SK-N-SH treated with all-trans-retinoic acid at 6 μM for 48 hours (cell line): Measurements from ENCODE around the gene C2CD5.
"Not testable (repeated sequence)": the region's sequence is repeated elsewhere in the genome, so short reads cannot be mapped to it uniquely, and the experiment has no call there.

Experiments used
- ATAC-seq: fragments of 200-7000 bp; cut with Tn5 transposase; 3 replicates; pipeline ENCODE4 v1.9.1; 2020; ENCODE audit warnings: mild to moderate bottlenecking, moderate library complexity
- ARNTL ChIP-seq: fragments of 450-650 bp; formaldehyde crosslinking; IDR thresholded peaks from 2 replicates; pipeline ENCODE4 v1.5.0; 2020; ENCODE audit warnings: low read depth, mild to moderate bottlenecking, moderate library complexity, borderline replicate concordance
- CREB5 ChIP-seq: fragments of 250-450 bp; sonication (Bioruptor Pico); IDR thresholded peaks from 2 replicates; pipeline ENCODE4 v1.5.1; 2020; ENCODE audit warnings: low read depth, mild to moderate bottlenecking, moderate library complexity
- ESRRG ChIP-seq: fragments of 250-450 bp; sonication (Bioruptor Pico); IDR thresholded peaks from 2 replicates; pipeline ENCODE4 v1.6.1; 2021; ENCODE audit warnings: mild to moderate bottlenecking
- ISL1 ChIP-seq: fragments of 250-450 bp; sonication (Bioruptor Pico); IDR thresholded peaks from 2 replicates; pipeline ENCODE4 v2.1.2; 2022; ENCODE audit warnings: mild to moderate bottlenecking, moderate library complexity
- OSR1 ChIP-seq: fragments of 250-450 bp; sonication (Bioruptor Pico); IDR thresholded peaks from 2 replicates; pipeline ENCODE4 v1.8.0; 2022; ENCODE audit warnings: moderate library complexity, mild to moderate bottlenecking, inconsistent platforms
- PPARA ChIP-seq: fragments of 250-450 bp; sonication (Bioruptor Pico); IDR thresholded peaks from 2 replicates; pipeline ENCODE4 v1.5.0; 2020; ENCODE audit warnings: mild to moderate bottlenecking, borderline replicate concordance
- RARB ChIP-seq: fragments of 250-450 bp; sonication (Bioruptor Pico); IDR thresholded peaks from 2 replicates; pipeline ENCODE4 v1.8.0; 2021; ENCODE audit warnings: mild to moderate bottlenecking, moderate library complexity
- SNAI2 ChIP-seq: fragments of 250-450 bp; sonication (Bioruptor Pico); IDR thresholded peaks from 2 replicates; pipeline ENCODE4 v1.5.0; 2020; ENCODE audit warnings: mild to moderate bottlenecking, moderate library complexity
- TCF4 ChIP-seq: fragments of 250-450 bp; sonication (Bioruptor Pico); IDR thresholded peaks from 2 replicates; pipeline ENCODE4 v1.8.0; 2021; ENCODE audit warnings: mild to moderate bottlenecking, moderate library complexity, borderline replicate concordance
- TOX ChIP-seq: fragments of 250-450 bp; sonication (Bioruptor Pico); IDR thresholded peaks from 2 replicates; pipeline ENCODE4 v1.8.0; 2021; ENCODE audit warnings: mild to moderate bottlenecking, moderate library complexity, borderline replicate concordance
- TSHZ2 ChIP-seq: fragments of 250-450 bp; sonication (Bioruptor Pico); IDR thresholded peaks from 2 replicates; pipeline ENCODE4 v1.5.0; 2020; ENCODE audit warnings: mild to moderate bottlenecking, moderate library complexity
- ZFP3 ChIP-seq: fragments of 250-450 bp; sonication (Bioruptor Pico); IDR thresholded peaks from 2 replicates; pipeline ENCODE4 v1.5.0; 2020; ENCODE audit warnings: mild to moderate bottlenecking, moderate library complexity
- ZFP30 ChIP-seq: fragments of 450-650 bp; formaldehyde crosslinking; IDR thresholded peaks from 2 replicates; pipeline ENCODE4 v1.5.0; 2022; ENCODE audit warnings: mild to moderate bottlenecking, moderate library complexity
- ZNF565 ChIP-seq: fragments of 450-650 bp; formaldehyde crosslinking; conservative IDR thresholded peaks from 2 replicates; pipeline ENCODE4 v1.5.0; 2020; ENCODE audit warnings: low read depth, mild to moderate bottlenecking, moderate library complexity
- ZNF70 ChIP-seq: fragments of 450-650 bp; formaldehyde crosslinking; IDR thresholded peaks from 2 replicates; pipeline ENCODE4 v1.5.0; 2020; ENCODE audit warnings: mild to moderate bottlenecking, moderate library complexity
- ZNF8 ChIP-seq: fragments of 450-650 bp; formaldehyde crosslinking; IDR thresholded peaks from 2 replicates; pipeline ENCODE4 v1.5.0; 2020; ENCODE audit warnings: mild to moderate bottlenecking, moderate library complexity
- TF ChIP-seq, protein P1 (sequence below): fragments of 250-450 bp; sonication (Bioruptor Pico); IDR thresholded peaks from 2 replicates; pipeline ENCODE4 v1.5.1; 2021; ENCODE audit warnings: mild to moderate bottlenecking, moderate library complexity
- TF ChIP-seq, protein P2 (sequence below): fragments of 250-450 bp; sonication (Bioruptor Pico); IDR thresholded peaks from 2 replicates; pipeline ENCODE4 v1.8.0; 2021; ENCODE audit warnings: low read depth, mild to moderate bottlenecking, moderate library complexity, borderline replicate concordance

C2CD5 gene

DNA sequence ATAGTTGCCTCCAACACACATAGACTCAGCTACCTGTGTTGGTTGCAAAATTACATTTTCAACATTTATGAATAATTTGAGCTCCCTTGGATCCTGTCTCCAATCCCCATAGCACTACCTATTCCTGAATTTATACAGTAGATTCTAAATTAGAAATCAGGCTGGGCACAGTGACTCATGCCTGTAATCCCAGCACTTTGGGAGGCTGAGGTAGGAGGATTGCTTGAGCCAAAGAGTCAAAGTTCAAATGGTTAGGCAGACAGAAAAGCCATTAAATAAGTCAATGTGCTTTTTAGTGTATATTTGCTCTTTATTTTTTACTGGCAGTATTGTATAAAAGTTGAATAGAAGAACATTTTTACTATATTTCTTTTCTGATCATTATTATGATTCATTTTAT is 24.9 kb upstream of the C2CD5 start:
- TF ChIP-seq TOX (no peak), ISL1 (CRISPR knock-in tag) (no peak), CREB5 (CRISPR knock-in tag) (no peak)
- TF ChIP-seq, protein P1, sequence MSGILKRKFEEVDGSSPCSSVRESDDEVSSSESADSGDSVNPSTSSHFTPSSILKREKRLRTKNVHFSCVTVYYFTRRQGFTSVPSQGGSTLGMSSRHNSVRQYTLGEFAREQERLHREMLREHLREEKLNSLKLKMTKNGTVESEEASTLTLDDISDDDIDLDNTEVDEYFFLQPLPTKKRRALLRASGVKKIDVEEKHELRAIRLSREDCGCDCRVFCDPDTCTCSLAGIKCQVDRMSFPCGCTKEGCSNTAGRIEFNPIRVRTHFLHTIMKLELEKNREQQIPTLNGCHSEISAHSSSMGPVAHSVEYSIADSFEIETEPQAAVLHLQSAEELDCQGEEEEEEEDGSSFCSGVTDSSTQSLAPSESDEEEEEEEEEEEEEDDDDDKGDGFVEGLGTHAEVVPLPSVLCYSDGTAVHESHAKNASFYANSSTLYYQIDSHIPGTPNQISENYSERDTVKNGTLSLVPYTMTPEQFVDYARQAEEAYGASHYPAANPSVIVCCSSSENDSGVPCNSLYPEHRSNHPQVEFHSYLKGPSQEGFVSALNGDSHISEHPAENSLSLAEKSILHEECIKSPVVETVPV (CRISPR knock-in tag) = no peak
- TF ChIP-seq, all 23 proteins: peak for 0
- no peak for ATAC-seq

DNA sequence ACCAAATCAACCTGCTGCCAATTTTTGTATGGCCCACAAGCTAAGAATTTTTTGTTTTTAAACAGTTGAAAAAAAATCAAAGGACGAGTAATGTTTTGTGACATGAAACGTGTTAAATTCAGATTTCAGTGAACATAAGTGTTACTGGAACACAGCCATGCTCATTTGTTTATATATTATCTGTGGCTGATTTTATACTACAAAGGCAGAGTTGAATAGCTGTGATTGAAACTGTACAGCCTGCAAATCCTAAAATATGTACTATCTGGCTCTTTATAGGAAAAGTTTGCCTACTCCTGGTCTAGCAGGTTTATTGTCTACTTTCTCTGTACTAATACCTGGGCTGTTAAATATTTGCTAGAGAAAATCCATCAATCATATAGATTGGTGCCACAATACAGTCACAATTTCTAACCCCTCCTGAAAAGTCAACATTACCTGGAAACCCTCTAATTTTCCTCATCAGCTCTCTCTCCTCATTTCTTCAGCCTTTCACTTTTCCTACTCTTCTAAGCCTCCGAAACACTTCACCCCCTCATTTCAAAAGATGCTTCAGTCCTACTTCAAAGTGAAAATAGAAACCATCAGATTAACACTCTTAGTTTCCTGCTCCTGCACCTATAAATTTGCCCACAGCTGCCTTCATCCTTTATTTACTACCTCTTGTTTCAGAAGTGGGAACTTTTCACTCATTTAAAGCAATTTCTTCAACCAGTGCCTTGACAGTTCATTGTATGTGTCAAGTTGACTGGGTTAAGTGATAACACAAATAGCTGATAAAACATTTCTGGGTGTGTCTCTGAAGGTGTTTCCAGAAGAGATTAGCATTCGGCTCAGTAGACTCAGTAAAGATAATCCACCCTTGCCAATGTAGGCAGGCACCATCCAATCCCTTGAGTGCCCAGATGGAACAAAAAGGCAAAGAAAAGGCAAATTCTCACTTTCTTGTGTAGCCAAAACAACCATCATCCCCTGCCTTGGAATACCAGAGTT is 18.0 kb upstream of the C2CD5 start:
- ATAC-seq = no peak
- no peak for TF ChIP-seq ZNF70 (CRISPR knock-in tag)

- not testable (repeated sequence) for ATAC-seq
These were observed 10.4 kb upstream of the C2CD5 start for GRCh38 chr12:22554750-22555149.

- no peak for ATAC-seq
- TF ChIP-seq, protein P1 (CRISPR knock-in tag) = no peak
- TF ChIP-seq SNAI2 (no peak), ZNF70 (CRISPR knock-in tag) (no peak), OSR1 (CRISPR knock-in tag) (no peak), TCF4 (no peak)
These were observed 7.3 kb upstream of the C2CD5 start for GRCh38 chr12:22551624-22552023.

DNA sequence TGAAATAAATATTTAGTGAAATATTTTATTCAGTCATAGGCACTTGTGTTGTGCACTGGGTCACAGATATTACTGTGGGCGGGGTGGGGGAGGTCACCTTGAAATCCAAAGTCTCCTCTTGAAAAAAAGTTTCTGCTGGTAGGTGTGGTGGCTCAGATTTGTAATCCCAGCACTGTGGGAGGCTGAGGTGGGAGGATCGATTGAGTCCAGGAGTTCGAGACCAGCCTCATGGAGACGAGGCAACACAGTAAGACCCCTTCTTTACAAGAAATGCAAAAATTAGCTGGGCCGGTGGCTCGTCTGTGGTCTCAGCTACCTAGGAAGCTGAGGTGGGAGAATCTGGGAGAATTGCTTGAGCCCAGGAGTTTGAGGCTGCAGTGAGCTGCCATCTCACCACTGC is 913 bp upstream of the C2CD5 start:
- ATAC-seq = no peak
- TF ChIP-seq ZNF565 (CRISPR knock-in tag) (no peak), OSR1 (CRISPR knock-in tag) (no peak), RARB (CRISPR knock-in tag) (no peak), SNAI2 (no peak), ISL1 (CRISPR knock-in tag) (no peak), TSHZ2 (CRISPR knock-in tag) (no peak)

- ATAC-seq = peak; percentile 48
- TF ChIP-seq ZFP30 (CRISPR knock-in tag) = no peak
- TF ChIP-seq ESRRG (CRISPR knock-in tag) = no peak
- TF ChIP-seq ZNF8 (CRISPR knock-in tag) = no peak
- no peak for TF ChIP-seq ZNF565 (CRISPR knock-in tag)
- TF ChIP-seq ARNTL (CRISPR knock-in tag) = no peak
- TF ChIP-seq RARB (CRISPR knock-in tag) = no peak
- TF ChIP-seq TOX = no peak
- no peak for TF ChIP-seq PPARA (CRISPR knock-in tag)
- no peak for TF ChIP-seq ZFP3 (CRISPR knock-in tag)
- TF ChIP-seq, protein P2, sequence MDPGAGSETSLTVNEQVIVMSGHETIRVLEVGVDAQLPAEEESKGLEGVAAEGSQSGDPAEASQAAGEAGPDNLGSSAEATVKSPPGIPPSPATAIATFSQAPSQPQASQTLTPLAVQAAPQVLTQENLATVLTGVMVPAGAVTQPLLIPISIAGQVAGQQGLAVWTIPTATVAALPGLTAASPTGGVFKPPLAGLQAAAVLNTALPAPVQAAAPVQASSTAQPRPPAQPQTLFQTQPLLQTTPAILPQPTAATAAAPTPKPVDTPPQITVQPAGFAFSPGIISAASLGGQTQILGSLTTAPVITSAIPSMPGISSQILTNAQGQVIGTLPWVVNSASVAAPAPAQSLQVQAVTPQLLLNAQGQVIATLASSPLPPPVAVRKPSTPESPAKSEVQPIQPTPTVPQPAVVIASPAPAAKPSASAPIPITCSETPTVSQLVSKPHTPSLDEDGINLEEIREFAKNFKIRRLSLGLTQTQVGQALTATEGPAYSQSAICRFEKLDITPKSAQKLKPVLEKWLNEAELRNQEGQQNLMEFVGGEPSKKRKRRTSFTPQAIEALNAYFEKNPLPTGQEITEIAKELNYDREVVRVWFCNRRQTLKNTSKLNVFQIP (CRISPR knock-in tag) = no peak
- TF ChIP-seq TSHZ2 (CRISPR knock-in tag) = no peak
- no peak for TF ChIP-seq OSR1 (CRISPR knock-in tag)
These were observed 900 bp downstream of the C2CD5 start for GRCh38 chr12:22543246-22544037.
